ENCODE data around the gene ZNF154.
A peak's percentile ranks its signal among the peaks of the same experiment; 100 is the strongest.

ZNF154 gene

DNA sequence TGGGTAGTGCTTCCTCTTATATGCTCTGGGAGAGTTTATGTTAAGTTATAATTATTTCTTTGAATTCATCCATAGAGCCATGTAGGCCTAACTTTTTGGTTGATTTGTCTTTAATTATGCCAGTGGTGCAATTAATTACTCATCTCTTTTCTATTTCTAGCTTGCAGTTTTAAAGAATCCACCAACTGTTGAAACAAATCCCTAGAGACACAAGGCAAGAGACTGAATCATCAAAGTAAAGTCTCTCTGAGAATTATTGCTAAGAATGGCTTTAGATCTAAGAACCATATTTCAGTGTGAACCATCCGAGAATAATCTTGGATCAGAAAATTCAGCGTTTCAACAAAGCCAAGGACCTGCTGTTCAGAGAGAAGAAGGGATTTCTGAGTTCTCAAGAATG is 33.1 kb downstream of the ZNF154 start:
- Histone ChIP-seq H3K23ac (ENCODE audit: low read length) (no peak overlapping the region), H2BK5ac (ENCODE audit: low read length) (no peak overlapping the region), H4K5ac (ENCODE audit: low read length) (no peak overlapping the region), H3K4me3 (ENCODE audit: low read length) (no peak overlapping the region), H3K27me3 (ENCODE audit: insufficient read depth, low read length, poor library complexity) (no peaks in the 10 kb centered on the region), H2BK15ac (replicated peaks; ENCODE audit: low read depth) (no peak overlapping the region), H3K9ac (ENCODE audit: low read length) (no peak overlapping the region), H2BK120ac (ENCODE audit: low read depth, low read length) (no peak overlapping the region), H3K4me1 (ENCODE audit: control insufficient read depth, low read depth, low read length) (no peaks in the 10 kb centered on the region), H2AK5ac (ENCODE audit: low read length) (no peak overlapping the region), H3K36me3 (ENCODE audit: control insufficient read depth, insufficient read depth, low read length) (no peaks in the 10 kb centered on the region), H3K4me2 (ENCODE audit: low read length) (no peak overlapping the region), H4K8ac (ENCODE audit: low read depth, low read length) (no peak overlapping the region), H3K4ac (ENCODE audit: low read depth, low read length) (no peak overlapping the region), H3K18ac (ENCODE audit: low read length) (no peak overlapping the region), H3K27ac (ENCODE audit: low read depth, low read length) (no peak overlapping the region), H3K56ac (ENCODE audit: low read length) (no peak overlapping the region), H3K79me1 (ENCODE audit: low read length) (no peaks in the 10 kb centered on the region), H3K79me2 (ENCODE audit: control insufficient read depth, insufficient read depth, low read length) (no peaks in the 10 kb centered on the region)
- WGBS (ENCODE audit: extremely low coverage, insufficient coverage, low lambda C conversion rate) = no CpG with 5 or more reads among the region's 2 CpGs
- DNase-seq = no peak

DNA sequence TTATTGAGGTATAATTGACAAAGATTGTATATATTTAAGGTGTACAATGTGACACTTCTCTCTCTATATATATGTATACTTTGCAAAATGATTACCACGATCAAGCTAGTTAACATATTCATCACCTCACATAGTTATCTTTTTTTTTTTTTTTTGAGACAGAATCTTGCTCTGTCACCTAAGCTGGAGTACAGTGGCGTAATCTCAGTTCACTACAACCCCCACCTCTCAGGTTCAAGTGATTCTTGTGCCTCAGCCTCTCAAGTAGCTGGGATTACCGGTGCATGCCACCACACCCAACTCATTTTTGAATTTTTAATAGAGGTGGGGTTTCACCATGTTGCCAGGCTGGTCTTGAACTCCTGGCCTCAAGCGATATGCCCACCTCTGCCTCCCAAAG is 36.5 kb downstream of the ZNF154 start:
- Histone ChIP-seq H3K36me3 (ENCODE audit: control insufficient read depth, insufficient read depth, low read length) (no peaks in the 10 kb centered on the region), H3K23ac (ENCODE audit: low read length) (no peak overlapping the region), H3K4ac (ENCODE audit: low read depth, low read length) (no peak overlapping the region), H3K4me2 (ENCODE audit: low read length) (no peak overlapping the region), H3K4me3 (ENCODE audit: low read length) (no peak overlapping the region), H3K79me2 (ENCODE audit: control insufficient read depth, insufficient read depth, low read length) (no peaks in the 10 kb centered on the region), H4K8ac (ENCODE audit: low read depth, low read length) (no peak overlapping the region), H3K27ac (ENCODE audit: low read depth, low read length) (no peak overlapping the region), H2AK5ac (ENCODE audit: low read length) (no peak overlapping the region), H3K4me1 (ENCODE audit: control insufficient read depth, low read depth, low read length) (no peaks in the 10 kb centered on the region), H4K5ac (ENCODE audit: low read length) (no peak overlapping the region), H2BK5ac (ENCODE audit: low read length) (no peak overlapping the region), H3K79me1 (ENCODE audit: low read length) (no peaks in the 10 kb centered on the region), H2BK15ac (replicated peaks; ENCODE audit: low read depth) (no peak overlapping the region), H3K56ac (ENCODE audit: low read length) (no peak overlapping the region), H3K18ac (ENCODE audit: low read length) (no peak overlapping the region), H3K9ac (ENCODE audit: low read length) (no peak overlapping the region), H2BK120ac (ENCODE audit: low read depth, low read length) (no peak overlapping the region), H3K27me3 (ENCODE audit: insufficient read depth, low read length, poor library complexity) (no peaks in the 10 kb centered on the region)
- WGBS (ENCODE audit: extremely low coverage, insufficient coverage, low lambda C conversion rate) = no CpG with 5 or more reads among the region's 4 CpGs
- DNase-seq = no peak

DNA sequence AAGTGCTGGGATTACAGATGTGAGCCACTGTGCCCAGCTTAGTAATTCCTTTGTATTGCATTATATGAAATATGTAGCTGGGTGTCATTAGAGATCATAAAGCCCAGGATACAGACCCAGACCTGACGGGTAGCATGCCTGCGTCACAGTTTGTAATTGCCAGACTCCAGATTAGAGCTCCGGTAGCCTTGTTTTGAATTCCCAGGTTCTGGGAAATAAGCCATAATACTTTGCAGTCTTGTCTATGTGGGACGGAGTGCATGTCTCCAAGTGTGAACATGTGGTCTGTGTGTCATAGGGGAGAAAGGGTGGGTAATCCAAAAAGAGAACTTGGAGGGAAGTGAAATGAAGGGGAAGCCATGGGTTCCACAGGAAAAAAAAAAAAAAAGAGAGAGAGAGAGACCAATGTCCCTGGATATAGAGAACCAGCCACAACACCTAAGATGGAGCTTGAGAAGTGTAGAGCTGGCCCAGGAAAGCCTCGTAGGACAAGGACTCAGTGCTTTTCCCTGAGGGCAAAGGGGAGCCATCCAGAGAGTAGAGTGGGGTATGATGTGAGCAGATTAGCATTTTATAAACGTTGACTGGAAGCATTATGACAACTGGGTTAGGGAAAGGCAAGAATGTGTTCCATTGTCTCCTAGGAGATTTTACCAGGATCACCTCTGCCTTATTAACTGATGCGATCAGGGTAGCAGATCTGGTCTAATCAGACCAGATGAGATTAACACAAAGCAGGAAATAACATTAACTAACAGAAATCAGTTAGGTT is 37.7 kb downstream of the ZNF154 start:
- no peak overlapping the region for H2BK15ac ChIP-seq (replicated peaks; ENCODE audit: low read depth)
- no peak overlapping the region for H3K9ac ChIP-seq (ENCODE audit: low read length)
- no peak overlapping the region for H4K8ac ChIP-seq (ENCODE audit: low read depth, low read length)
- no peak overlapping the region for H3K4ac ChIP-seq (ENCODE audit: low read depth, low read length)
- no peak overlapping the region for H3K4me2 ChIP-seq (ENCODE audit: low read length)
- no peak overlapping the region for H3K18ac ChIP-seq (ENCODE audit: low read length)
- no peaks in the 10 kb centered on the region for H3K27me3 ChIP-seq (ENCODE audit: insufficient read depth, low read length, poor library complexity)
- no peak overlapping the region for H3K4me3 ChIP-seq (ENCODE audit: low read length)
- no peak overlapping the region for H4K5ac ChIP-seq (ENCODE audit: low read length)
- no peaks in the 10 kb centered on the region for H3K79me2 ChIP-seq (ENCODE audit: control insufficient read depth, insufficient read depth, low read length)
- H2BK5ac ChIP-seq (ENCODE audit: low read length) = no peak overlapping the region
- no peak overlapping the region for H3K27ac ChIP-seq (ENCODE audit: low read depth, low read length)
- no peak overlapping the region for H2BK120ac ChIP-seq (ENCODE audit: low read depth, low read length)
- no peak overlapping the region for H2AK5ac ChIP-seq (ENCODE audit: low read length)
- peak; percentile 44 for DNase-seq
- no peaks in the 10 kb centered on the region for H3K36me3 ChIP-seq (ENCODE audit: control insufficient read depth, insufficient read depth, low read length)
- no peak overlapping the region for H3K56ac ChIP-seq (ENCODE audit: low read length)
- WGBS (ENCODE audit: extremely low coverage, insufficient coverage, low lambda C conversion rate) = no CpG with 5 or more reads among the region's 7 CpGs
- H3K23ac ChIP-seq (ENCODE audit: low read length) = no peak overlapping the region
- H3K4me1 ChIP-seq (ENCODE audit: control insufficient read depth, low read depth, low read length) = no peaks in the 10 kb centered on the region
- H3K79me1 ChIP-seq (ENCODE audit: low read length) = no peaks in the 10 kb centered on the region

DNA sequence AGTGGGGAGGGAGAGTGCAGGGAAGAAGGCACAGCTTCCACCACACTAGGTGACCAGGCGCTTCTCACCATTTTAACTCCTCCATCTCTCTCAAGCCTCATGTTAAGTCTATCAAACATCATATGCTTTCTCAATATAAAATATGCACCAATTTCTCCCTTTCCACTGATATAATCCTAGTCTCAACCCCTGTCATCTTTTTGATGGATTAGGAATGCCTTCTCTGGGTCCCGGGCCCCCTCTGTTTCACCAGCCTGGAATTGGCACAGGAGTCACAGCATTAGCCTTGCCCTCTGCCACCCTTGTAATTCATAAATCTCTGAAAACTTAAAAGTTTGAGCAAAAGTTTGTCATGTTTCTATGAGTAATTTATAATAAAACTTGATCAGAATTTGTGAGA is 40.4 kb downstream of the ZNF154 start, which contains the start of gene ZSCAN4:
Gene ZSCAN4, plus strand, starts transcription at position 301 of the 400 bp plus-strand sequence. CDS start 7,211 bp downstream, outside the sequence.
- H3K18ac ChIP-seq (ENCODE audit: low read length) = no peak within 1 kb of the TSS
- H3K79me1 ChIP-seq (ENCODE audit: low read length) = no peaks in the 10 kb centered on the region
- no peak within 1 kb of the TSS for H2BK15ac ChIP-seq (replicated peaks; ENCODE audit: low read depth)
- H4K5ac ChIP-seq (ENCODE audit: low read length) = no peak within 1 kb of the TSS
- H3K4me1 ChIP-seq (ENCODE audit: control insufficient read depth, low read depth, low read length) = no peaks in the 10 kb centered on the region
- no peak within 1 kb of the TSS for H2BK5ac ChIP-seq (ENCODE audit: low read length)
- no peak within 1 kb of the TSS for H3K9ac ChIP-seq (ENCODE audit: low read length)
- H3K56ac ChIP-seq (ENCODE audit: low read length) = no peak within 1 kb of the TSS
- H3K79me2 ChIP-seq (ENCODE audit: control insufficient read depth, insufficient read depth, low read length) = no peaks in the 10 kb centered on the region
- H3K4me3 ChIP-seq (ENCODE audit: low read length) = no peak within 1 kb of the TSS
- H3K23ac ChIP-seq (ENCODE audit: low read length) = no peak within 1 kb of the TSS
- no peak within 1 kb of the TSS for H2AK5ac ChIP-seq (ENCODE audit: low read length)
- no peaks in the 10 kb centered on the region for H3K36me3 ChIP-seq (ENCODE audit: control insufficient read depth, insufficient read depth, low read length)
- H3K4me2 ChIP-seq (ENCODE audit: low read length) = no peak within 1 kb of the TSS
- no peak within 1 kb of the TSS for H4K8ac ChIP-seq (ENCODE audit: low read depth, low read length)
- H2BK120ac ChIP-seq (ENCODE audit: low read depth, low read length) = no peak within 1 kb of the TSS
- no peak within 1 kb of the TSS for H3K27ac ChIP-seq (ENCODE audit: low read depth, low read length)
- no peak within 1 kb of the TSS for H3K4ac ChIP-seq (ENCODE audit: low read depth, low read length)
- WGBS (ENCODE audit: extremely low coverage, insufficient coverage, low lambda C conversion rate) = no CpG with 5 or more reads among the region's 2 CpGs
- no peak for DNase-seq
- H3K27me3 ChIP-seq (ENCODE audit: insufficient read depth, low read length, poor library complexity) = no peaks in the 10 kb centered on the region

DNA sequence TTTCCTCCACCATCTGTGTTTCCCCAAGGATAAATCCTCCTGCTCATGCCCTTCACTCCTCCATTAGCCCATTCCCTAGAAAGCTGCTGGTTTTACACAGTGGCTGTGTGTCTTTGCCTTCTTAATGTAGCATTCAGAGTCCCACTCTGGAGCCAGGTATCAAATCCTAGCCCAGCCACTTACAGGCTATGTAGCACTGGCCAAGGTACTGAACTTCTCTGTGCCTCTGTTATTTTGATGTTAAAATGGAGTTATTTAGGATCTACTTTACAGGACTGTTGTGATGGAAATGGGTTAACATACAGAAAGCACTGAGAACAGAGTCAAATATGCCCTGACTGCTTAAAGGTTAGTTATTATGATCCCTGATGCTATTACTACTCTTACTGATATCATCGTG is 41.8 kb downstream of the ZNF154 start:
- Histone ChIP-seq H4K5ac (ENCODE audit: low read length) (no peak overlapping the region), H2BK15ac (replicated peaks; ENCODE audit: low read depth) (no peak overlapping the region), H3K4me3 (ENCODE audit: low read length) (no peak overlapping the region), H3K4me1 (ENCODE audit: control insufficient read depth, low read depth, low read length) (no peaks in the 10 kb centered on the region), H3K4me2 (ENCODE audit: low read length) (no peak overlapping the region), H3K4ac (ENCODE audit: low read depth, low read length) (no peak overlapping the region), H2BK120ac (ENCODE audit: low read depth, low read length) (no peak overlapping the region), H3K27ac (ENCODE audit: low read depth, low read length) (no peak overlapping the region), H3K18ac (ENCODE audit: low read length) (no peak overlapping the region), H2BK5ac (ENCODE audit: low read length) (no peak overlapping the region), H3K79me1 (ENCODE audit: low read length) (no peaks in the 10 kb centered on the region), H2AK5ac (ENCODE audit: low read length) (no peak overlapping the region), H3K9ac (ENCODE audit: low read length) (no peak overlapping the region), H4K8ac (ENCODE audit: low read depth, low read length) (no peak overlapping the region), H3K27me3 (ENCODE audit: insufficient read depth, low read length, poor library complexity) (no peaks in the 10 kb centered on the region), H3K23ac (ENCODE audit: low read length) (no peak overlapping the region), H3K36me3 (ENCODE audit: control insufficient read depth, insufficient read depth, low read length) (no peaks in the 10 kb centered on the region), H3K56ac (ENCODE audit: low read length) (no peak overlapping the region), H3K79me2 (ENCODE audit: control insufficient read depth, insufficient read depth, low read length) (no peaks in the 10 kb centered on the region)
- no CpG with 5 or more reads among the region's 1 CpG for WGBS (ENCODE audit: extremely low coverage, insufficient coverage, low lambda C conversion rate)
- DNase-seq = no peak
